GM12873 (cell line): ENCODE results near the gene TRIM9.

Experiments
- CTCF ChIP-seq: IDR thresholded peaks from 2 replicates; pipeline ENCODE4 v1.5.1; 2012; ENCODE audit warnings: low read depth, mild to moderate bottlenecking, moderate library complexity, low read length, control low read depth; ENCODE audit not compliant: insufficient read depth; ENCODE audit errors: missing control alignments

TRIM9 gene

DNA sequence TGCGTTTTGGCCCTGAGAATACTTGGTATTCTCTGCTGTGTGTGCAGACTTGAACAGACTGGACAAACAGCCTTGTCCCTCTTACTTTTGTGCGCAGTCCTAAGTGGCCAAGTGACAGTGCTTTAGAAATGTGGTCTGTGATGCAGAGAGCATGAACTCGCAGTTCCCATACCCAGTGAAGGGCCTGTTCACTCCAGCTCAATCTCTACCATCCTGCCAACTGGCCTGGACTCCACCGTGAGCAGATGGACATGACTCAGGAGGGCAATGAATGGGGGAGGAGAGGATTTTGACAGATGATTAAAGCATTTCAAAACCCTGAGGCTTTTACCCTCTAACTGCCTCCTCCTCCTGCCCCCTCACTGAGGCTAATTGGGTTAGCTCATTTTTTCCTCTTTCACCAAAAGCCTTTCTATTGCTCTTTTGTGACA, 88.1 kb downstream of the TRIM9 start:
- TF ChIP-seq CTCF, result no peak

DNA sequence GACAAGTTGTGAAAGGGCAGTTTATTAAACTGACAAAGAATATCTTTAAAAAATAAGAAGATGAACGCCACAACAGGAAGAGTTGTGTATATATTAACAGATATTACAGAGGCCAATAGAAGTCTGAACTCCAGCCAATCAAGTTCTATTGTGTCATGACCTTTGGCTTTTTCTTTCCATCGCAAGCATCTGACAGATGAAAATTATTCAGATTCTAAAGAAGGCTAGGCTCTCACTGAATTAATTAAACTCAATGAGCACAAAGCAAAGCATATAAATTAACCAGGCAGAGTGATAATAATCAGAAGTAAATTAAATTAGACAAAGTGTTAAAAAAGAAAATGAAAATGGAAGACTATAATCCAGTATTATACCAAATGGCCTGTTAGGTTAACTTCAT, 88.6 kb downstream of the TRIM9 start:
- no peak for TF ChIP-seq CTCF

DNA sequence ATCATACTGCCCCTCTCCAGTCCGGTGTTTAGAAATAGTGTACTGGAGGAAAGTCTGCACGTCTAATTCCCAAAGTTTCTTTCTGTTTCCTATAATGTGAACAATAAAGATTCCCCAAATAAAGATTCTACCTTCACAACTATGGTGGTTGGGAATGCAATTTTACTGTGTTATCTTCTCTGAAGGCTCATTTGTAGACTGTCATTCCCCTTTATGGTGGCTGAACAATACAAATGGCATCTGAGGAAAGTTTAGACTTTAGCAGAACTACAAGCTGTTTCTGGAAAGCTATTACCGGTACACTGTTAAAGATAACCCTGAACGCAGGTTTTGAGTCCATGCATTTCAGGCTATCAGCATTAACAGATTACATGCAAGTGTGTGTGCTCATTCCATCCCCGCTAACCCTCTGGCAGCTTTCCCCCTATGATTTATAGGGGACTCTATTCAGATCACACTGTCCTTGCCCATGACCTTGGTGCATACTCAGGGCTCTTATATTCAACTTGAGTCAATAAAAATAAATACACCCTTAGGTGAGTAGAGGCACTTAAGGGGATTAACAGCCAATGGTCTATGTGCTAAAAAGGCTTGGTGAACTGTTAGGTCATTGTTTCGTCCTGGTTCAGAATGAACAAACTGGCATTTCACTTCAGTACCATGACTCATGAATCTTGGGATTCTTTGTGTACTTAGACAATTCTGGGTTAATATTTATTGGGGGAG, 89.9 kb downstream of the TRIM9 start:
- no peak for TF ChIP-seq CTCF

- TF ChIP-seq CTCF, result no peak
Measured at GRCh38 chr14:51004352-51004800, 90.5 kb downstream of the TRIM9 start.

DNA sequence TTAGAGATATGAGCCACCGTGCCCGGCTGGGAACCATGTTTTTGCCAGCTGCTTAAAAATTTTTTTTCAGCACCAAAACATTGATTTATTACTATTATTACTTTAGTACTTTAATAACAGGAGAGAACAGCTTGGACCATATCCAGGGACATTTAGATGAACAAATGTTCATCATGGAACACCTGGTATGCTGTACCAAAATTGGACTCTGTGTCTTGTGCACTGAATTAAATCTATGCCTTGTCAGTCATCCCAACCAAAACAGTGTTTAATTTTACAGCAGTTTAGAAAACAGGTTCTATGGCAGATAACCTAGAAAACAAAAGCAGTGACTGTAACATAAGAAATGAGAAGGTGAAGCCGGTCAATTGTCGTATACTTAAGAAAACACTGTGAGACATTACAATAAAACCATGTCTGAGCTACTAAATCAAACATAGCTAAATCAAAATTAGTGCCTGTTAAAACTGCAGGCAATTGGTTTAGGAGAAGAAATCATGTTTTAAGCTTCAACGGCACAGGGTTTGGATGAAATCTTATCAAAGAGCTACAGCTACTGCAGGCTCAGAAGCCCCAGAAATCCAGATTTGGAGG, 92.4 kb downstream of the TRIM9 start:
- TF ChIP-seq CTCF, result no peak

GRCh38 chr14:51000566-51000965, 94.3 kb downstream of the TRIM9 start:
- TF ChIP-seq CTCF, result no peak

GRCh38 chr14:50999726-51000125, 95.2 kb downstream of the TRIM9 start:
- TF ChIP-seq CTCF, result no peak
